T-helper 2 cell treated with Interferon-gamma antibody and Interleukin-4, amounts not matched to agents 5 μg/mL and 100 μg/mL, for 36 hours (primary cell): ENCODE measurements around the gene KISS1.
"Not testable (repeated sequence)": the region's sequence is repeated elsewhere in the genome, so short reads cannot be mapped to it uniquely, and the experiment has no call there.

Experiments
- DNase-seq: peaks from one replicate; pipeline ENCODE4 v3.0.0; 2021; ENCODE audit warnings: low spot score
- H3K27ac Mint-ChIP-seq: one replicate; pipeline ENCODE4 v1.8.0; 2021; ENCODE audit warnings: mild to moderate bottlenecking, mixed read lengths
- H3K27me3 Mint-ChIP-seq: one replicate; pipeline ENCODE4 v1.8.0; 2021; ENCODE audit warnings: low read depth, mixed read lengths
- H3K36me3 Mint-ChIP-seq: one replicate; pipeline ENCODE4 v1.8.0; 2021; ENCODE audit warnings: low read depth, mixed read lengths
- H3K4me1 Mint-ChIP-seq: one replicate; pipeline ENCODE4 v1.8.0; 2021; ENCODE audit warnings: low read depth, mixed read lengths
- H3K4me3 Mint-ChIP-seq: one replicate; pipeline ENCODE4 v1.8.0; 2022; ENCODE audit warnings: mild to moderate bottlenecking, moderate library complexity, mixed read lengths
- H3K9me3 Mint-ChIP-seq: one replicate; pipeline ENCODE4 v1.8.0; 2021; ENCODE audit warnings: mixed read lengths

KISS1 gene

GRCh38 chr1:204196068-204196795, at the start of gene KISS1:
Gene KISS1, minus strand, starts transcription at chr1:204196491. Its CDS starts 3,615 bp downstream, at chr1:204192876.
- Mint-ChIP-seq H3K9me3 (no peaks in the 10 kb centered on the region), H3K4me3 (no peak within 1 kb of the TSS), H3K36me3 (no peaks in the 10 kb centered on the region), H3K4me1 (no peaks in the 10 kb centered on the region), H3K27me3 (peaks cover 11% of the 10 kb centered on the region), H3K27ac (no peak within 1 kb of the TSS)
- no peak for DNase-seq

GRCh38 chr1:204242920-204243319, 46.6 kb upstream of the KISS1 start:
- Mint-ChIP-seq H3K4me1 (no peaks in the 10 kb centered on the region), H3K27ac (no peak overlapping the region), H3K27me3 (no peaks in the 10 kb centered on the region), H3K4me3 (no peak overlapping the region), H3K9me3 (no peaks in the 10 kb centered on the region), H3K36me3 (no peaks in the 10 kb centered on the region)
- no peak for DNase-seq

GRCh38 chr1:204241914-204242313, 45.6 kb upstream of the KISS1 start:
- no peaks in the 10 kb centered on the region for H3K36me3 Mint-ChIP-seq
- H3K27me3 Mint-ChIP-seq, result no peaks in the 10 kb centered on the region
- DNase-seq, result no peak
- H3K9me3 Mint-ChIP-seq, result no peaks in the 10 kb centered on the region
- H3K4me1 Mint-ChIP-seq, result no peaks in the 10 kb centered on the region
- no peak overlapping the region for H3K4me3 Mint-ChIP-seq
- no peak overlapping the region for H3K27ac Mint-ChIP-seq

GRCh38 chr1:204241050-204241449, 44.8 kb upstream of the KISS1 start:
- Mint-ChIP-seq H3K27me3 (no peaks in the 10 kb centered on the region), H3K27ac (no peak overlapping the region), H3K4me3 (no peak overlapping the region), H3K36me3 (no peaks in the 10 kb centered on the region), H3K4me1 (no peaks in the 10 kb centered on the region), H3K9me3 (no peaks in the 10 kb centered on the region)
- no peak for DNase-seq

- no peaks in the 10 kb centered on the region for H3K4me1 Mint-ChIP-seq
- H3K27me3 Mint-ChIP-seq, result no peaks in the 10 kb centered on the region
- H3K9me3 Mint-ChIP-seq, result no peaks in the 10 kb centered on the region
- H3K27ac Mint-ChIP-seq, result no peak overlapping the region
- DNase-seq, result no peak
- H3K36me3 Mint-ChIP-seq, result no peaks in the 10 kb centered on the region
- H3K4me3 Mint-ChIP-seq, result no peak overlapping the region
These were observed 43.9 kb upstream of the KISS1 start for GRCh38 chr1:204240233-204240632.

- not testable (repeated sequence) for H3K4me1 Mint-ChIP-seq, H3K4me3 Mint-ChIP-seq, DNase-seq, H3K27me3 Mint-ChIP-seq, H3K9me3 Mint-ChIP-seq, H3K27ac Mint-ChIP-seq, H3K36me3 Mint-ChIP-seq
These were observed 43.1 kb upstream of the KISS1 start for GRCh38 chr1:204239401-204239800.

GRCh38 chr1:204238520-204238919, 42.2 kb upstream of the KISS1 start:
- not testable (repeated sequence) for H3K4me1 Mint-ChIP-seq, H3K36me3 Mint-ChIP-seq, H3K4me3 Mint-ChIP-seq, DNase-seq, H3K9me3 Mint-ChIP-seq, H3K27ac Mint-ChIP-seq, H3K27me3 Mint-ChIP-seq

- not testable (repeated sequence) for H3K4me3 Mint-ChIP-seq, H3K9me3 Mint-ChIP-seq, H3K36me3 Mint-ChIP-seq, DNase-seq, H3K4me1 Mint-ChIP-seq, H3K27me3 Mint-ChIP-seq, H3K27ac Mint-ChIP-seq
These were observed 41.2 kb upstream of the KISS1 start for GRCh38 chr1:204237515-204237914.

GRCh38 chr1:204232526-204232925, 36.2 kb upstream of the KISS1 start:
- peaks cover 3% of the 10 kb centered on the region for H3K27me3 Mint-ChIP-seq
- no peak for DNase-seq

GRCh38 chr1:204230211-204230610, 33.9 kb upstream of the KISS1 start:
- Mint-ChIP-seq H3K9me3 (no peaks in the 10 kb centered on the region), H3K27me3 (peaks cover 3% of the 10 kb centered on the region), H3K36me3 (no peaks in the 10 kb centered on the region), H3K27ac (no peak overlapping the region), H3K4me3 (no peak overlapping the region), H3K4me1 (no peaks in the 10 kb centered on the region)
- DNase-seq, result no peak

More at GRCh38 chr1:204232526-204232925, 36.2 kb upstream of the KISS1 start:
- Mint-ChIP-seq H3K27ac (no peak overlapping the region), H3K4me1 (no peaks in the 10 kb centered on the region), H3K36me3 (no peaks in the 10 kb centered on the region), H3K9me3 (no peaks in the 10 kb centered on the region), H3K4me3 (no peak overlapping the region)

- Mint-ChIP-seq H3K36me3 (no peaks in the 10 kb centered on the region), H3K9me3 (no peaks in the 10 kb centered on the region), H3K4me1 (no peaks in the 10 kb centered on the region), H3K27me3 (peaks cover 3% of the 10 kb centered on the region), H3K4me3 (no peak overlapping the region), H3K27ac (no peak overlapping the region)
- DNase-seq, result no peak
These were observed 32.6 kb upstream of the KISS1 start for GRCh38 chr1:204228896-204229295.

GRCh38 chr1:204227996-204228785, 31.9 kb upstream of the KISS1 start:
- H3K4me1 Mint-ChIP-seq, result no peaks in the 10 kb centered on the region
- H3K4me3 Mint-ChIP-seq, result no peak overlapping the region
- no peaks in the 10 kb centered on the region for H3K36me3 Mint-ChIP-seq
- peaks cover 3% of the 10 kb centered on the region for H3K27me3 Mint-ChIP-seq
- no peak overlapping the region for H3K27ac Mint-ChIP-seq
- no peaks in the 10 kb centered on the region for H3K9me3 Mint-ChIP-seq
- no peak for DNase-seq

- DNase-seq, result no peak
- Mint-ChIP-seq H3K9me3 (no peaks in the 10 kb centered on the region), H3K4me1 (no peaks in the 10 kb centered on the region), H3K4me3 (no peak overlapping the region), H3K36me3 (no peaks in the 10 kb centered on the region), H3K27ac (no peak overlapping the region), H3K27me3 (peaks cover under 1% of the 10 kb centered on the region)
These were observed 31.1 kb upstream of the KISS1 start for GRCh38 chr1:204227351-204227750.

- Mint-ChIP-seq H3K27me3 (no peaks in the 10 kb centered on the region), H3K4me1 (no peaks in the 10 kb centered on the region), H3K4me3 (no peak overlapping the region), H3K36me3 (no peaks in the 10 kb centered on the region), H3K9me3 (no peaks in the 10 kb centered on the region), H3K27ac (no peak overlapping the region)
- no peak for DNase-seq
These were observed 29.8 kb upstream of the KISS1 start for GRCh38 chr1:204225841-204226735.
